ENCODE data around the gene APC2.
"Not testable (repeated sequence)": the region's sequence is repeated elsewhere in the genome, so short reads cannot be mapped to it uniquely, and the experiment has no call there.

APC2 gene

DNA sequence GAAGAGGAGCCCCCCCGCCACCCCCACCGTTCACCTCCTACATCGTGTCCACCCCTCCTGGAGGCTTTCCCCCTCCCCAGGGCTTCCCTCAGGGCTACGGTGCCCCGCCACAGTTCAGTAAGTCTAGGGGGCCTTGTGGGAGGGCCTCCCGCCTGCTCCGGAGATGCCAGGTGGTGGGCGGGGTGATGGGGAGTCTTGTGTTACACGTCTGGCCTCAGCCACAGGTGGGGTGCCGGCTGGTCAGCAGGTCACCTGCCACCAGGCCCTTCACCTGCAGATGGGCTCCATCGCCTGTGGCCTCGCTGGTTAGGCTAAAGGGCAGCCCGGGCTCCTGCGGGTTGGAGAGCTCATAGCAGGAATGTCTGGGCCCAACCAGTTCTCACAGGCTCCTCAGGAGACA, 19.7 kb upstream of the APC2 start:
- no peak for DNase-seq (ENCODE audit: low read depth in 3 of 3)

DNA sequence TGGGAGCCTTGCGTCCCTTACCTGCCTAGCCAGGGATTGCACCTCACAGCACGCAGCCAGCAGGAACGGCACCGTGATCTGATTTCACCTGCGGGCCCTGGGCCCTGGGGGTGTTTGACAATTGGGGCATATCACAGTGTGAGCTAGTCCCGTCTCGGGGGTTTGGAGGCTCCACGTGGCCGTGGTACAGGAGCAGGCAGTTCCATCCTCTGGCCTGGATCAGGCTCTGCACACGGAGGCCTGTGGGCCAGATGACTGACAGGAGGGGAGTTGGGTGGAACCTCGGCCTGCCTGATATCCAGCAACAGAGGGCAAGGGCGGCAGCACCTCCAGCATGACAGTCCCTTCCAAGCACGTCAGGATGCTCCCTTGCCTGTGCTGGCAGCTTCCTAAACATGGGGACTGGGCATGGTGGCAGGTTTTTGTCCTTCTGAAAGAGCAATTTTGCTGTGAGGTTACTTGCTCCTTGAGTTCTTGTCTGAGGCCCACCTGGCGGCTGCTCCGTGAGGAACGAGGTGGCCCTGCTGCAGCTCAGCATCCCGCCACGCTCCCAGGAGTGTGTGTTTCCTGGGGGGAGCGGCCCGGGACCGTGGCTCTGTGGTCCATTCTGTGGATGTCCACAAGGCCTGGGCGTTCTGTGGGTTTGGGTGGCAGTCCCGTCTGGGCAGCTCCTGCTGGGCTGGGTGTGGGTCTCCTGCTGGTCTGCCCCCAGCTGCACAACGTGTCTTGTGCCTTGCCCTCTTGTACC, 18.0 kb upstream of the APC2 start:
- DNase-seq (ENCODE audit: low read depth in 3 of 3) = no peak

GRCh38 chr19:1432507-1432887, 17.4 kb upstream of the APC2 start:
- no peak for DNase-seq (ENCODE audit: low read depth in 3 of 3)

- no peak for DNase-seq (ENCODE audit: low read depth in 3 of 3)
These were observed 16.5 kb upstream of the APC2 start for GRCh38 chr19:1433119-1434039.

- no peak for DNase-seq (ENCODE audit: low read depth in 3 of 3)
These were observed 15.9 kb upstream of the APC2 start for GRCh38 chr19:1434040-1434366.

- no peak for DNase-seq (ENCODE audit: low read depth in 3 of 3)
These were observed 15.3 kb upstream of the APC2 start for GRCh38 chr19:1434577-1435060.

GRCh38 chr19:1435378-1435989, 14.4 kb upstream of the APC2 start:
- DNase-seq (ENCODE audit: low read depth in 3 of 3) = no peak

GRCh38 chr19:1437609-1438008, 12.3 kb upstream of the APC2 start:
- DNase-seq (ENCODE audit: low read depth in 3 of 3) = no peak

DNA sequence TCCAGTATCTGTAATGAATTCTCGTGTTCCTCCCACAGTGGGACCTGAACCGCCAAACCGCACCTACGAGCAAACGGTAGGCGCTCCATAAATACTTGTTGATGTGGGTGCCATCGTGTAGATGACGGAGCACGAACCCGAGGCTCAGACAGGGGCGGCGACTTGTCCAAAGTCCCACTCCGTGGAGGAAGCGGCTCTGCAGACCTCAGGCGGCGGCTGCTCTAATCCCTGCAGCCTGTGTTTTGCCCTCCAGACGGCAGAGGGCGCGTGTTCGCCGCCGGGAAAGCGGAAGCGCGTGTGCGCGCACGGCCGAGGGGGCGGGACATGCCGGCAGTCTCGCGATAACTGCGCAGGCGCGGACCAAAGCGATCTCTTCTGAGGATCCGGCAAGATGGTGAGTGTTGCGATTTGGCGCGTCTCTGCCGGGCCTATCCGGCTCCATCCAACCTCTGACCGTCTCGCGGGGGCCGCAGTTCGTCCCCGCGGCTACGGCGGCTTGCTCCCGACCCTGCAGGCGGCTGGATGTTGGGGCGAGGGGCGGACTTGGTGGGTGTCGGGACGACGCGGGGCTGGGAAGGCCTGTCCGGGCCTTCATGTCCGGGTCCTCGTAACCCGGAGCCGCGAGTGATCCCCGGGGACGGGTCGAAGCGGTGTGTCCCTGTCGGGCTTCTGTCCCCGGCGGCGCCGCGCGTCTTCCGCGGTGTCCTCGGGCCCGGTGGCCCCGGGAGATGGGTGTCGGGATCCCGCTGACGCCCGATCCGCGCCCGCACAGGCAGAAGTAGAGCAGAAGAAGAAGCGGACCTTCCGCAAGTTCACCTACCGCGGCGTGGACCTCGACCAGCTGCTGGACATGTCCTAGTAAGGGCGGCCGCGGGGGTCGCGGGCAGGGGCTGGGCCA, 11.6 kb upstream of the APC2 start, which contains the start of gene RPS15:
RPS15 (plus strand) TSS at position 362 of the 898 bp plus-strand sequence; CDS start at position 392, 30 bp downstream.
- DNase-seq (ENCODE audit: low read depth in 3 of 3) = peak; percentile 89 to 92 (median 89)

- no peak for DNase-seq (ENCODE audit: low read depth in 3 of 3)
These were observed 11.0 kb upstream of the APC2 start for GRCh38 chr19:1438933-1439354.

DNA sequence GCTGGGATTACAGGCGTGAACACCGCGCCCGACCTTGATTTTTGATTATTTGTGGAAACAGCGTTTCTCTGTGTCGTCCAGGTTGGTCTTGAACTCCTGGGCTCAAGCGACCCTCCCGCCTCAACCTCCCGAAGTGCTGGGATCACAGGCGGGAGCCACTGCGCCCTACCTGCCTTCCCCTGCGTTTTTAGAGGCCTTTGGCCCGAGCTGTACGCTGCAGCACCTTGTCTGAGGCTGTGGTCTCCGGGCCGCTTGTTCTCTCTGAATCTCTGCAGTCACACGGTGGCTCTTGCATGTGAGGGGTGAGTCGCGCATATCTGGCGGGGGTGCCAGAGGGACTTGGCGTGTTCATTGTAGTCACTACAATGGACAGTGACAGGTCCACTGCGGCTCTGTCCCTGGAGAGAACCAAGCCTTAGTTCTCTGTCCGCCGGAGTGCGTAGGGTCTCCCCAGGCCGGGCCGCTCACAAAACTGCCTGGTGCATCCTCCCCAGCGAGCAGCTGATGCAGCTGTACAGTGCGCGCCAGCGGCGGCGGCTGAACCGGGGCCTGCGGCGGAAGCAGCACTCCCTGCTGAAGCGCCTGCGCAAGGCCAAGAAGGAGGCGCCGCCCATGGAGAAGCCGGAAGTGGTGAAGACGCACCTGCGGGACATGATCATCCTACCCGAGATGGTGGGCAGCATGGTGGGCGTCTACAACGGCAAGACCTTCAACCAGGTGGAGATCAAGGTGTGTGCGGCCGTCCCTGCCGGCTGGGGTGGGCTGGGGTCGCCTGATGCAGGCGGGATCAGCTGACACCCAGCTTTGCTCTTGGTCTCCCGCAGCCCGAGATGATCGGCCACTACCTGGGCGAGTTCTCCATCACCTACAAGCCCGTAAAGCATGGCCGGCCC, 10.2 kb upstream of the APC2 start:
- not testable (repeated sequence) for DNase-seq (ENCODE audit: low read depth in 3 of 3)

DNA sequence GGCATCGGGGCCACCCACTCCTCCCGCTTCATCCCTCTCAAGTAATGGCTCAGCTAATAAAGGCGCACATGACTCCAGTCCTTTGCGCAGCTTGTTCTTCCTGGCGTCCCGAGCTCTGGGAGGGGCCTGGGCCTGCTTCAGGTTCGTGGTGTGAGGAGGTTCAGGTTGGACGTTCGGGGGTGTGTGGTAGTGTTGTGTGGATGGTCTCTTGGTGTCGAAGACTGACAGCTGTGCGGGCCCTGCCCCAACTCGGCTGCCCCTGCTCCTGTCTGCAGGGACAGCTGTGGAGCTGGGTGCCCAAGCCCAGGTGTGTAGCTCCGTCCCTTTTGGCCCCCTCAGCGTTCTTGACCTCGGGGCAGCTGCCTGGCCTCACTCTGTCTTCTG, 9.5 kb upstream of the APC2 start:
- DNase-seq (ENCODE audit: low read depth in 3 of 3) = no peak

DNA sequence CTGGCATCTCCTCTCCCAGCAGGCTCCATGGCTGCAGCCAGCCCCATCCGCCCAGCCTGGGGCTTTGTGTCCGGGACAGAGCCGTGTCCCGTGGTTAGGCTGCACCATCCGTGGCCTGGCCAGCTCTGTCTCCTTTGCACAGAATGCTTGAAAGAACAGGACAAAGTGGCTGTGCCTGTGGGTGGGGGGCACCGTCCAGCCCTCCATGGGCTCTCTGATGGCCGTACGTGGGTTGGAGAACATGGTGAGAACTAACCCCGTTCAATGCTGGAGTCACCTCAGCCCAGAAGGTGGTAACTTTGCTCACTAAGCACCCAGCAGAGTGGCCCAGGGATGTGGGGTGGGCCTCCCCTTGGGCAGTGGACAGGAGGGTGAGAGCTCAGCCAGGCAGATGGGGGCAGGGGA, 8.9 kb upstream of the APC2 start:
- no peak for DNase-seq (ENCODE audit: low read depth in 3 of 3)

- no peak for DNase-seq (ENCODE audit: low read depth in 3 of 3)
These were observed 8.1 kb upstream of the APC2 start for GRCh38 chr19:1441677-1442438.

DNA sequence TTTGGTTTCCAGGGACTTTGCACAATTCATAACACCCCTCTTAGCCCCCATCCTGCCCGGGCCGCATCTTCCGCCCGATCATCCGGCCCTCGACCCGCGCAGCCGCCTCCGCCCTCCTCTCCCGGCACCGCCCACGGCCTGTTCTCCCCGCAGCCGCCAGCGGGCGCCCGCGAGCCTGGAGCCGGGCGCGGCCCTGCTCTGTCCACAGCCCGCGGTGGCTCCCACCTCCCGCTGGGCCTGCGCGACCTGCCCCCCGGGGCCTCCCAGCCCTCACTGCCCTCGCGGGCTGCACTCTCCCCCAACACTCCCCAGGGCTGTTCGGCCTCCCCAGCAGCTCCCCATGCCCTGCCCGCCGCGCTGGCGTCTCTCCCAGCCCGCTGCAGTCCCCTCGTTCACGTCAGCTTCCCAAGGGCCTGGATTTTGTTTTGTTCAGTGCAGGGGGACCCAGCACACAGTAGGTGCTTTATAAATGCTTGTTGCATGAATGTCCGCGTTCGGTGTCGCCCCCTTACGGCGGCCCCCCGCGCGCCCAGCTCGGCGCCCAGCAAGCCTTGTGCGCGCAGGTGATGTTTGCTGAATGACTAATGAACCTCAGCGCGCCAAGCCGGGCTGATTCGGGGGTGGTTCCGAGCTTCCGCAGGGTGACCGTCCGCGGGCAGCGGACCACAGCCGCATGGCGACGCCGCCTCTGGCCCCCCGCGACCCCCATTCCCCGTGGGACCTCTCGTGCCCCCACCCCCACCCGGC, 4.6 kb upstream of the APC2 start:
- DNase-seq (ENCODE audit: low read depth in 3 of 3) = peak; percentile 56 to 78 (median 57)

DNA sequence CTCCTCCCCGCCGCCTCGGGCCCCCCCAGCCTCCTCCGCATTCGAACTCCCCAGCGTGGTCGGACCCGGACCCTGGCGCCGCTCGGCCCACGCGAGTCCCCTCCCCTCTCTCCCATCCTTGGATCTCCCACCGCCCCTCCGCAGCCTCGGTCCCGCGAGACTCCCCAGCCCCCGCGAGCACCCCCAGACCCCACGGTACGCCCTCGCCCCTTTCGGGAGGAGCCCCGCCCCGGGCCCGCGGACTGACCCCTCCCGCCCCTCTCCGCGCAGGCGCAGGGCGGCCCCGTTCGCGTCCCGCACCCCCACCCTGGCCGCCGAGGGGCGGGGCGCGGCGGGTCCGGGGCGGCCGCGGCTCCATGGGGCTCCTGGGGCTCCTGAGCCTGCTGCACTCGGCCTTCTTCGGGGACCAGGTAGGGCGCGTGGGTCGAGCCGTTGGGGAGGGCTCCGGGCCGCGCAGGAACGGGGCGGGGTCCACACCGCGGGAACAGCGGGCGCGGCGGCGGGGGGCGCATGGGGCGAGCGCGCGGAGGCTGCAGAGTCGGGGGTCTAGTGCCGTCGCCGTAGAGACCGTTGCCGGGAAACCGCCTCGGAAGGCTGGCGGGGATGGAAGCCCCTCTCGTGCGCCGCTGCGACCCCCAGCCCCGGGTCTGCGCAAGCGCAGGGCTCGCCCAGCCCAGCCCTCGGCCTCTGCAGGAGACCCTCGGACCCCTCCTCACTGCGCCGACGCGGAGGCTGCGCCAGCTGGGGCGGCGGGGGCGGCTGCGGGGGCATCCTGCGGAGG, 3.8 kb upstream of the APC2 start:
- no peak for DNase-seq (ENCODE audit: low read depth in 3 of 3)

- DNase-seq (ENCODE audit: low read depth in 3 of 3) = no peak
These were observed 3.0 kb upstream of the APC2 start for GRCh38 chr19:1446713-1447481.

Measured in stimulated activated CD4-positive, alpha-beta T cell treated with anti-CD3 and anti-CD28 coated beads, TNF-alpha, amount 100 ng/mL, for 24 hours (primary cell).